LNCaP clone FGC (cell line): ENCODE data around the gene SORCS3.

ENCODE experiments used
- DNase-seq: peaks from one replicate; pipeline ENCODE4 v3.0.0-alpha.2; 2011; ENCODE audit warnings: low read depth
- H3K4me3 ChIP-seq: 2 replicates; pipeline ENCODE4 v1.5.1; 2011; ENCODE audit warnings: mild to moderate bottlenecking, low read depth, low read length, control low read depth
- CTCF ChIP-seq: IDR thresholded peaks from 2 replicates; pipeline ENCODE4 v1.5.1; 2012; ENCODE audit warnings: mild to moderate bottlenecking; ENCODE audit not compliant: control insufficient read depth, insufficient read depth; ENCODE audit errors: extremely low read depth

Gene SORCS3

DNA sequence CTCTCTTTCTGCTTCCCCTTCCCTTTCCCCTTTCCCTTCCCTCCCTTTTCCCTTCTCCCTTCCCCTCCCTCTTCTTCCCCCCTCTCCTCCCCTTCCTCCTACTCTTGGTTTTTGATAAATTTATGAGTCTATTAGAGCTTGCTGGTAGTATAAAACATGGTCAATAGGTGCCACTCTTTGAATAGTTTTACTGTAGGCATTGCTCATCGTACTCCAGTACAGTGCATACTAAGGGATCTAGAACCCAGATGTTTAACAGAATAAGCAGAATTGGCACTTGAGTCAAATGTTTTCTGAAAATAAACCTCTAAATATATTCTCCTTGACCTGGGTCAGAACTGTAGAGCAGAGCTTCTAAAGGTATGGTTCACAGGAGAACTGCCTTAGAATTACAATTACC, 126.7 kb downstream of the SORCS3 start:
- no peak for DNase-seq
- peak; percentile 46 for TF ChIP-seq CTCF
- H3K4me3 ChIP-seq: no peak overlapping the region

DNA sequence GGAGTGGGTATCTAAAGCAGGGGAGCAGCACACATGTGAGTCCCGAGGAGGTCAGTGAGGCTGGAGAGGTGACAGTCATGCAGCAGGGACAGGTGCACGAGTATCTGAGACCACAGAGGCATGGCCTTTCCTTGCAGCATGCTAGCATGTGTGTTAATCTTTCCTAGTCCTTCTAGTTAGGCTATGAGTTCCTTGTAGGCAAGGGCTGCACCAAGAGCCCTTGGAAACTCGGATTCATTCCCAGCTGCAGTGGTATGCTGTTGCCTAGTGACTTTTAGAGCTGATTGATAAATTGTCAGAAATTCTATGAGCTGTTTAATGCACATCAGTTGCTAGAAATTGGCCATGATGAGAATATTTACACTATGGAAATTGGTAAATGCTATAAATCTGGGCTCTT, 132.0 kb downstream of the SORCS3 start:
- no peak for TF ChIP-seq CTCF
- H3K4me3 ChIP-seq: no peak overlapping the region
- DNase-seq: no peak

GRCh38 chr10:104774234-104774633, 133.1 kb downstream of the SORCS3 start:
- no peak for TF ChIP-seq CTCF
- H3K4me3 ChIP-seq: no peak overlapping the region
- no peak for DNase-seq

DNA sequence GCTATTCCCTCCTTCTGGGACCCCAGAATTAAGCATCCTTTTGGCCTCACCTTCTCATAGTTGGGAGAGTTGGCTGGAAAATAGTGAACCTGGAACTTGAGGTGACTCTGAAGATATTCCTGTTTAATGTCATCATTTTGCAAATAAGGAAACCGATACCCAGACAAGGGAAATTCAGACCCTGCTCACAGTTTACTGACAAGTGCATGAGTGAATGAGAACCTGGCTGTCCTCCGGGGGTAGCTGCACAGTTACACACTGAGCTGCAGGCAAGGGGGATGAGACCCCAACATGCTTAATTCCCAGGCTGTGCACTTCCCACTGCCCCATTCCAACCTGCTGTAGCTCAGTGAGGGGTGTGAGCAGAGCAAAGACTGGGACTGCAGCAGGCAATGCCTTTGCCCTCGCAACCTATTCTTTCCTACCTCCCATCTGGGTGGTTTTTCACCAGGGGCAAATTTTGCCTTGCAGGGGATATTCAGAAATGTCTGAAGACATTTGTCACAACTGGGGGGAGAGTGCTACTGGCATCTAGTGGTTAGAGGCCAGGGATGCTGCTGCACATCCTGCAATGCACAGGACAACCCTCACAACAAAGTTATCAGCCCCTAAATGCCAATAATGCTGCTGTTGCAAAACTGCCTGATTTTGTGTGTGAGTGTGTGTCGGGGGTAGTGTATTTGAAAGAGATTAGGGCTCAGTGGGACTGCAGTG, 136.2 kb downstream of the SORCS3 start:
- no peak for TF ChIP-seq CTCF
- H3K4me3 ChIP-seq: no peak overlapping the region
- DNase-seq: no peak

DNA sequence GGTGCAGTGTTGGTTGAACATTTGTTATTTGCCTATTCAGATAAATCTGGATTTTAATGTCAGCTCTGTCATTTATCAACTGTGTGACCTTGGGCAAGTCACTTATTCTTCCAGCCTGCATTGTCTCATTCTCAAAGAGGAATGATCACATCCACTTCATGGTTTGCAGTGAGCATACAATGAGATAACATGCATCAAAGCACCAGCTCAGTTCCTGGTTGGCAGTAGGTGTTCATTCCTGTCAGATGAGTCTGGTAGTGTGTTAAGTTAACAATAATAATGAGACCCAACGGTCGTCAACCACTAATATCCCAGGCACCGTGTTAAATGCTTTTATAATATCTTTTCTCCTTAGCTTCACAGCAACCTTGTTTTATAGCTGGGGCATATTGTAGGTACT, 137.3 kb downstream of the SORCS3 start:
- H3K4me3 ChIP-seq: no peak overlapping the region
- DNase-seq: no peak
- TF ChIP-seq CTCF: no peak

GRCh38 chr10:104779701-104780100, 138.6 kb downstream of the SORCS3 start:
- DNase-seq: no peak
- H3K4me3 ChIP-seq: no peak overlapping the region
- TF ChIP-seq CTCF: no peak

DNA sequence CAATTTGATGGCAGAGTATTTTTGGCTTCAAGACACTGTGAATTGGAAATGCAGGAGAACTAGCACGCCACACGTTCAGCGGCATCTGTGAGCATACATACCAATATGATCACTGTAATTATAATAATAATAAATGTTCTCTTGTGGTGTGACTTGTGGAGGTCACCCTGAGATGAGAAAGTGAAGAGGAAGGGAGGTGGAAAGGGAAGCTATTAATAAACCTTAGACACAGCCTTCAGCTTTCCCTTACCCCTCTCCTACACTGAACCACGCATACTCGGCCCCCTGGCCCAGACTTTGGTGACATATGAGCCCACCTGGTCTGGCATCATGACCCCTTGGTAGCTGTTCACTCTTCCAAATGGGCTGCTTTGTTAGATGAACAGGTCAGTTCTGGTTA, 139.1 kb downstream of the SORCS3 start:
- no peak for DNase-seq
- TF ChIP-seq CTCF: no peak
- H3K4me3 ChIP-seq: no peak overlapping the region
